Endothelial cell of umbilical vein (primary cell): Measurements from ENCODE around the gene CYP2S1. TPM values are rescaled to one million over a fixed set of nuclear protein-coding genes. Genes with fewer than 3 reads are reported as not detected.

ENCODE experiments used
- BruUV-seq: library from RNA; stranded (reverse); fragments of 400-500 nt; replicated peaks from 2 replicates; lab custom pipeline; 2021; lab: Mats Ljungman, UMichigan
- CTCF ChIA-PET: fragments of 300-600, 350-600 bp; sonication (Branson Sonifier 250); formaldehyde crosslinking; loops from one replicate; lab custom pipeline; 2021; ENCODE audit warnings: antibody characterized with exemption, inconsistent platforms; lab: Charles Lee
- POLR2A ChIA-PET: fragments of 300-600, 350-600 bp; sonication (Branson Sonifier 250); formaldehyde crosslinking; loops from one replicate; lab custom pipeline; 2021; ENCODE audit warnings: antibody characterized with exemption, inconsistent platforms; lab: Charles Lee
- DNase-seq: peaks from one replicate; pipeline ENCODE4 v3.0.0-alpha.2; 2011; ENCODE audit warnings: low read depth, low spot score
- FAIRE-seq: peaks from 2 replicates; lab custom pipeline; 2011; peaks lifted over from hg19 to GRCh38; lab: Jason Lieb, UNC
- H2AFZ ChIP-seq: 2 replicates; pipeline ENCODE4 v1.6.0; 2012; ENCODE audit warnings: low read depth, low read length, control low read depth, inconsistent platforms
- H3K27ac ChIP-seq: 2 replicates; pipeline ENCODE4 v1.5.1; 2011; ENCODE audit warnings: low read depth, mild to moderate bottlenecking, control low read depth, low read length, moderate library complexity; ENCODE audit not compliant: insufficient read depth
- H3K27me3 ChIP-seq, 2 experiments: 2 replicates each; pipeline versions ENCODE4 v1.6.0 to v1.6.1; 2011; ENCODE audit warnings: low read length in 2 of 2, mixed read lengths in 1 of 2; ENCODE audit not compliant: control insufficient read depth in 2 of 2, insufficient read depth in 2 of 2
- H3K36me3 ChIP-seq, 2 experiments: 2 replicates in 1 of 2; 3 replicates in 1 of 2; pipeline ENCODE4 v1.5.1; 2011; ENCODE audit warnings: low read length in 2 of 2, mild to moderate bottlenecking in 1 of 2, moderate library complexity in 1 of 2; ENCODE audit not compliant: control insufficient read depth in 2 of 2, insufficient read depth in 2 of 2; ENCODE audit errors: extremely low read depth in 1 of 2
- H3K4me1 ChIP-seq: 3 replicates; pipeline ENCODE4 v1.5.1; 2011; ENCODE audit warnings: mild to moderate bottlenecking, low read length; ENCODE audit not compliant: control insufficient read depth, insufficient read depth; ENCODE audit errors: extremely low read depth
- H3K4me2 ChIP-seq: 2 replicates; pipeline ENCODE4 v1.6.1; 2011; ENCODE audit warnings: low read length, control low read depth, mixed read lengths; ENCODE audit not compliant: insufficient read depth
- H3K4me3 ChIP-seq, 3 experiments: fragments of 200-600 bp in 1 of 3; sonication (generic), shearing (Covaris generic) in 1 of 3; replicated peaks in 1 of 3; 2 replicates each; pipeline ENCODE4 v1.5.1; 2011 to 2016; ENCODE audit warnings: control low read depth in 3 of 3, low read length in 3 of 3, mild to moderate bottlenecking in 2 of 3, inconsistent platforms in 1 of 3, low read depth in 1 of 3, moderate library complexity in 1 of 3; ENCODE audit not compliant: insufficient read depth in 1 of 3
- H3K79me2 ChIP-seq: 2 replicates; pipeline ENCODE4 v1.6.0; 2012; ENCODE audit warnings: low read length, inconsistent platforms; ENCODE audit not compliant: control insufficient read depth, insufficient read depth
- H3K9ac ChIP-seq: replicated peaks from 2 replicates; pipeline ENCODE3; 2011; ENCODE audit warnings: low read length, control low read depth; ENCODE audit not compliant: insufficient read depth; ENCODE audit errors: extremely low read depth
- H3K9me1 ChIP-seq: replicated peaks from 3 replicates; pipeline ENCODE4 v1.6.0; 2011; ENCODE audit warnings: mild to moderate bottlenecking, low read length; ENCODE audit not compliant: control insufficient read depth, insufficient read depth; ENCODE audit errors: extremely low read depth
- H3K9me3 ChIP-seq: replicated peaks from 2 replicates; pipeline ENCODE4 v1.5.1; 2012; ENCODE audit warnings: low read length, inconsistent platforms; ENCODE audit not compliant: control insufficient read depth, insufficient read depth
- H4K20me1 ChIP-seq: replicated peaks from 2 replicates; pipeline ENCODE3; 2011; ENCODE audit warnings: mild to moderate bottlenecking, low read length; ENCODE audit not compliant: control insufficient read depth, insufficient read depth; ENCODE audit errors: extremely low read depth
- EZH2 ChIP-seq: IDR thresholded peaks from 2 replicates; pipeline ENCODE4 v1.6.1; 2012; ENCODE audit warnings: borderline replicate concordance, low read depth, mild to moderate bottlenecking, moderate library complexity, low read length, inconsistent platforms; ENCODE audit not compliant: severe bottlenecking
- FOS ChIP-seq: IDR thresholded peaks from 2 replicates; pipeline ENCODE4 v1.6.1; 2011; ENCODE audit warnings: mild to moderate bottlenecking, low read length, moderate library complexity, borderline replicate concordance; ENCODE audit not compliant: insufficient read depth
- GATA2 ChIP-seq: IDR thresholded peaks from 2 replicates; pipeline ENCODE4 v1.7.0; 2011; ENCODE audit warnings: low read depth, mild to moderate bottlenecking, moderate library complexity, mixed read lengths, low read length; ENCODE audit not compliant: insufficient read length, insufficient read depth
- JUN ChIP-seq: IDR thresholded peaks from 2 replicates; pipeline ENCODE4 v1.6.1; 2011; ENCODE audit warnings: borderline replicate concordance, low read depth; ENCODE audit not compliant: insufficient read length, insufficient read depth
- MYC ChIP-seq: IDR thresholded peaks from one replicate; pipeline ENCODE4 v1.6.1; 2011; ENCODE audit warnings: mild to moderate bottlenecking, low read depth, low read length
- POLR2A ChIP-seq: IDR thresholded peaks from 2 replicates; pipeline ENCODE4 v1.6.1; 2012; ENCODE audit warnings: low read depth, mild to moderate bottlenecking, control low read depth, low read length
- POLR2AphosphoS5 ChIP-seq: IDR thresholded peaks from 2 replicates; pipeline ENCODE4 v1.6.1; 2012; ENCODE audit warnings: low read depth, mild to moderate bottlenecking, control low read depth, low read length, moderate library complexity; ENCODE audit not compliant: insufficient read depth
- dilution Hi-C: fragments of 300-500 bp; cut with MboI; formaldehyde crosslinking; loops from one replicate; pipeline ENCODE4 v1.15.0; 2019; ENCODE audit warnings: low sequenced_read_pairs; ENCODE audit not compliant: extremely low pct_ligation_motif_present
- intact Hi-C: fragments of 100-400 bp; cut with micrococcal nuclease; formaldehyde crosslinking; loops from one replicate; pipeline ENCODE4 v1.10.0; 2022
- polyA plus RNA-seq, 4 experiments: library from polyadenylated mRNA; depleted of rRNA in 3 of 4; stranded (reverse) in 3 of 4; unstranded in 1 of 4; fragments of >200 nt; gene quantifications; 2 replicates each; pipeline versions ENCODE4 v1.2.1 to v1.2.3, GENCODE V29; 2011 to 2012; ENCODE audit warnings: missing spikeins in 1 of 4
- total RNA-seq: library from RNA; stranded (reverse); gene quantifications from 2 replicates; pipeline ENCODE4 v1.2.3, GENCODE V29; 2021
- TF ChIP-seq, protein P1 (sequence below), 2 donors: IDR thresholded peaks; 1 replicate in 1 of 2; 2 replicates in 1 of 2; pipeline ENCODE4 v1.5.1; 2011; ENCODE audit warnings: low read length in 2 of 2, mild to moderate bottlenecking in 2 of 2, moderate library complexity in 2 of 2, control low read depth in 1 of 2, inconsistent platforms in 1 of 2, low read depth in 1 of 2; ENCODE audit not compliant: insufficient read depth in 1 of 2; ENCODE audit errors: extremely low read depth in 1 of 2
- TF ChIP-seq, protein P2 (sequence below): IDR thresholded peaks from 2 replicates; pipeline ENCODE4 v1.6.1; 2011; ENCODE audit not compliant: insufficient read depth, insufficient read length

The CYP2S1 gene
- total and polyA plus RNA-seq, 2 donors (not counting 3 experiments of a cell fraction or from before 2014, with no cell fraction given) = 0.98 to 4.5 TPM

DNA sequence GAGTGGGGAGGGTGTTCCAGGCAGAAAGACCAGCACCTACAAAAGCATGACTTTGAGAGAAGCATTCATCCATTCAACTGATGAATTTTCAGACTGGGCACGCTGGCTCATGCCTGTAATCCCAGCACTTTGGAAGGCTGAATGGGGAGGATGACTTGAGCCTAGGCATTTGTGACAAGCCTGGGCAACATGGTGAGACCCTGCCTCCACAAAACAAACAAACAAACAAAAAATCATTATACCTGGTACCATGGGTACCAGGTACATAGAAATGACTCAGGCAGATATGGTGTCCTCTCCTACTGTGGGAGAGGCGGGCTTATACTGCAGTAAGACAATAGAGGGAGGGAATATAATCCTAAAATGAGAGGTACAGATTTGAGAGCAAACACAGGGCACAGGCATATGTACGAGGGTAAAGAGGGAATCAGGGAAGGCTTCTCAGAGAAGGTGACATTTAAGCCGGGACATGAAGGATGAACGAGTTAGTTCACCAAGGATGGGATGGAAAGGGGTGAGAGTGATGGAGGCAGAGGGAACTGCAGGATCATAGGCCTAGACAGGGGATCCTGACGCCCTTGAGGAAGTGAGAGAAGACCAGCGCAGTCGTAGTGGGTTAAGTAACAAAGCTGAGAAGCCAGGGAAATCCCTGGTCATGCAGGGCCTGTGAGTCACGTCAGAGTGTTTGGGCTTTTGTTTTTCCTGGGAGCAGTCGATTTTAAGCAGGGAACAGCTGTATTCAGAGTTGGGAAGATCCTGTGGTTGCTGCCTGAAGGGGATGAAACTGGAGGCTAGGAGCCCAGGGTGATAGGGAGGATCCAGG is 2.9 kb downstream of the CYP2S1 start:
- Histone ChIP-seq H2AFZ (no peak overlapping the region), H3K79me2 (no peaks in the 10 kb centered on the region), H3K9me3 (no peaks in the 10 kb centered on the region), H4K20me1 (no peaks in the 10 kb centered on the region), H3K4me3 (no peak overlapping the region), H3K9ac (no peak overlapping the region), H3K9me1 (no peaks in the 10 kb centered on the region), H3K4me1 (peaks cover 20% of the 10 kb centered on the region), H3K27ac (no peak overlapping the region), H3K4me2 (no peak overlapping the region), H3K36me3 (no peaks in the 10 kb centered on the region), H3K27me3 (peaks cover 4 to 6% of the 10 kb centered on the region in 2 experiments)
- FAIRE-seq (no peak), DNase-seq (no peak)
- ChIA-PET POLR2A (no interaction called here), CTCF (interaction anchor here (1.1 kb wide), 1 partner anchor 8 kb away, joined by 3 read pairs; no protein-coding TSS in a partner anchor)
- BruUV-seq = no TSS peak
- intact Hi-C loops = no loop called here
- TF ChIP-seq POLR2A (no peak), GATA2 (no peak), FOS (no peak), JUN (no peak), MYC (no peak), EZH2 (no peak), POLR2AphosphoS5 (no peak)
- TF ChIP-seq, protein P1, sequence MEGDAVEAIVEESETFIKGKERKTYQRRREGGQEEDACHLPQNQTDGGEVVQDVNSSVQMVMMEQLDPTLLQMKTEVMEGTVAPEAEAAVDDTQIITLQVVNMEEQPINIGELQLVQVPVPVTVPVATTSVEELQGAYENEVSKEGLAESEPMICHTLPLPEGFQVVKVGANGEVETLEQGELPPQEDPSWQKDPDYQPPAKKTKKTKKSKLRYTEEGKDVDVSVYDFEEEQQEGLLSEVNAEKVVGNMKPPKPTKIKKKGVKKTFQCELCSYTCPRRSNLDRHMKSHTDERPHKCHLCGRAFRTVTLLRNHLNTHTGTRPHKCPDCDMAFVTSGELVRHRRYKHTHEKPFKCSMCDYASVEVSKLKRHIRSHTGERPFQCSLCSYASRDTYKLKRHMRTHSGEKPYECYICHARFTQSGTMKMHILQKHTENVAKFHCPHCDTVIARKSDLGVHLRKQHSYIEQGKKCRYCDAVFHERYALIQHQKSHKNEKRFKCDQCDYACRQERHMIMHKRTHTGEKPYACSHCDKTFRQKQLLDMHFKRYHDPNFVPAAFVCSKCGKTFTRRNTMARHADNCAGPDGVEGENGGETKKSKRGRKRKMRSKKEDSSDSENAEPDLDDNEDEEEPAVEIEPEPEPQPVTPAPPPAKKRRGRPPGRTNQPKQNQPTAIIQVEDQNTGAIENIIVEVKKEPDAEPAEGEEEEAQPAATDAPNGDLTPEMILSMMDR (IDR thresholded peaks at IDR 0.05; ENCODE audit: extremely low read depth in 1 of 2, insufficient read depth in 1 of 2, low read depth in 1 of 2, low read length in 2 of 2) = no peak
- TF ChIP-seq, protein P2, sequence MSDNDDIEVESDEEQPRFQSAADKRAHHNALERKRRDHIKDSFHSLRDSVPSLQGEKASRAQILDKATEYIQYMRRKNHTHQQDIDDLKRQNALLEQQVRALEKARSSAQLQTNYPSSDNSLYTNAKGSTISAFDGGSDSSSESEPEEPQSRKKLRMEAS = no peak
- dilution Hi-C loops = no loop called here
